Small intestine (tissue), 7 donors: Measurements from ENCODE around the gene FRMD1. TPM values are rescaled to one million over a fixed set of nuclear protein-coding genes. Genes with fewer than 3 reads are reported as not detected.

Experiments
- DNase-seq, 2 donors: peaks; one replicate each; pipeline versions ENCODE4 v3.0.0 to v3.0.0-alpha.2; 2013
- FAIRE-seq: peaks from 2 replicates; lab custom pipeline; 2012; peaks lifted over from hg19 to GRCh38; lab: Jason Lieb, UNC
- H3K27ac ChIP-seq, 3 donors: one replicate each; pipeline ENCODE4 v1.5.1; 2013; ENCODE audit warnings: low read length in 2 of 3, mild to moderate bottlenecking in 2 of 3, control low read depth in 1 of 3, inconsistent platforms in 1 of 3, low read depth in 1 of 3, moderate library complexity in 1 of 3
- H3K27me3 ChIP-seq, 3 donors: one replicate each; pipeline ENCODE4 v1.6.1; 2013; ENCODE audit warnings: low read length in 3 of 3, inconsistent platforms in 1 of 3; ENCODE audit not compliant: control insufficient read depth in 3 of 3, insufficient read depth in 3 of 3
- H3K36me3 ChIP-seq, 3 donors: one replicate each; pipeline ENCODE4 v1.6.1; 2013; ENCODE audit warnings: low read length in 3 of 3, inconsistent platforms in 1 of 3, low read depth in 1 of 3, mild to moderate bottlenecking in 1 of 3, moderate library complexity in 1 of 3; ENCODE audit not compliant: control insufficient read depth in 3 of 3, insufficient read depth in 2 of 3
- H3K4me1 ChIP-seq, 3 donors: one replicate each; pipeline ENCODE4 v1.6.1; 2013; ENCODE audit warnings: low read length in 2 of 3, inconsistent platforms in 1 of 3, low read depth in 1 of 3, mild to moderate bottlenecking in 1 of 3, moderate library complexity in 1 of 3; ENCODE audit not compliant: control insufficient read depth in 3 of 3, insufficient read depth in 2 of 3
- H3K4me3 ChIP-seq, 3 donors: one replicate each; pipeline ENCODE4 v1.5.1; 2013; ENCODE audit warnings: low read length in 3 of 3, control low read depth in 1 of 3, inconsistent platforms in 1 of 3, low read depth in 1 of 3, mild to moderate bottlenecking in 1 of 3, moderate library complexity in 1 of 3
- H3K9me3 ChIP-seq, 2 donors: one replicate each; pipeline ENCODE4 v1.6.1; 2013; ENCODE audit warnings: low read depth in 1 of 2, low read length in 1 of 2; ENCODE audit not compliant: control insufficient read depth in 2 of 2, insufficient read depth in 1 of 2
- WGBS, 3 donors: extraction: QIAGEN DNeasy Blood & Tissue Kit; methylation state at CpG; one replicate each; pipeline ENCODE4 v1.1.7; 2013; 5-methylcytosine and 5-hydroxymethylcytosine counted together
- polyA plus RNA-seq, 4 donors: library from polyadenylated mRNA; stranded (reverse) in 3 of 4; unstranded in 1 of 4; fragments of 200-250 nt in 3 of 4; fragments of 120-200 nt in 1 of 4; gene quantifications; one replicate each; pipeline versions ENCODE4 v1.2.1 to v1.2.3, GENCODE V29; 2013
- donor health status: healthy with polysubstance abuse.
- donor health status: control.
- donor health status: control.
- donor health status: Bipolar disorder and iron deficiency.
- donor health status: healthy.

Gene FRMD1
- polyA plus RNA-seq, 4 donors: 0.15 to 11.5 (median 1.3) TPM

DNA sequence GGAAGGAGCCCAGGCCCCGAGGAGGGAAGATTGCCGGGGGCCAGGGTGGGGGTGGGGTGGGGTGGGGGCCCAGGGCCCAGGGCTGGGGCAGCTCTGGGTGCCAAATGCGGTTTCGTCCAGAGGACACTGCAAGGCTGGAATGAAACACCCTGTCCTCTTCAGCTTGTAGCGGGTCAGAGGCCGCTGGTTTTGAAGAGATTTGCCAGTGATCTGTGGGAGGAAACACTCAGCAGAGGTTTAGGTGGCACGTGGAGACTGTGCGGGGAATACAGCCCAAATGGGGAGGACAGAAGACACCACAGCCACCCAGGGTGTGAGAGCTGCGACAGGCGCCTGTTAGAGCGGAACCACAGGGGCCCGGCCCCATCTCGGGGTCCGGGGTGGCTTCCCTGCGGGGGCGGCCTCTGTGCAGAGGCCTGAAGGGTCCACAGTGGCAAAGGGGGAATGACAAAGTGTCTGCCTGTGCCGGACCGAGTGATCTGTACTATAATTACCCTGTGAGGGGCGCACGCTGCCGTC, 29.2 kb downstream of the FRMD1 start:
- Histone ChIP-seq H3K4me1 (no peaks in the 10 kb centered on the region), H3K36me3 (no peaks in the 10 kb centered on the region), H3K9me3 (no peaks in the 10 kb centered on the region), H3K27ac (no peak overlapping the region), H3K27me3 (no peaks in the 10 kb centered on the region), H3K4me3 (no peak overlapping the region)
- FAIRE-seq (no peak), DNase-seq (no peak)
- WGBS, 3 donors: 90 to 92% (median 90%) methylated on average over 19 to 21 of the region's 21 CpGs

DNA sequence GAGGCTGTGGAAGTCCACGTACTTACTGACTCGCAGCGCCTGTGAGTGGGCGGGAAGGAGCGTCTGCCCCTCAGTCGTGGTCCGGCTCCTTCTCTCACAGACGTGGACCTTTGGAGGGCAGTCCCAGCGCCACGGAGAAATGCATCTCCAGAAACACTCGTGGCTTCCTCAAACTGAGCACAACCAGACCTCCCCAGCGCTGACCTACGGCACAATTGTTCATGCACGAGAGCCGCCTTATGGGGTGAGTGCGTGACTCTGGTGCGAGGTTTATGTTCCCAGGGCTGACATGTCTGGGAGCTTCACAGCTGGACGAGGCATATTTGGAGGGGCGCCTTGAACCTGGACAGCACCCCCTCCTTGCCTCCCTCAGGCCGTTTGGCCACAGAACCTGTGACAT, 29.7 kb downstream of the FRMD1 start:
- Histone ChIP-seq H3K27ac (no peak overlapping the region), H3K9me3 (no peaks in the 10 kb centered on the region), H3K27me3 (no peaks in the 10 kb centered on the region), H3K36me3 (no peaks in the 10 kb centered on the region), H3K4me3 (no peak overlapping the region), H3K4me1 (no peaks in the 10 kb centered on the region)
- DNase-seq (no peak), FAIRE-seq (no peak)
- WGBS, 3 donors: 89 to 95% (median 91%) methylated on average over 20 of the region's 20 CpGs

DNA sequence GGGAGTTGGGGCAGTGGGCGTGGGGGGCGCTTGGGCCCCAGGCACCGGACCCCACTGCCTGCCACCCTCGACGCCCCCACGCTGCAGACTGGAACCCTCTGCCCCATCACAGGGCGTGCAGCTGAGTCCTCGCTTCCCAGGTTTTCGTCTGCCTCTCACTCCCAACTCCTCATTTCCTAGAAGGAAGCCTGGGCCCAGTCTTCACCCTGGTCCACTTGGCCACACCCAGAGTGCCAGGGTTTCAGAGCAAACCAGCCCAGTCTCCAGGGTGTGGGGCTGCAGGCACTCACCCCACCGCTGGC, 30.3 kb downstream of the FRMD1 start:
- Histone ChIP-seq H3K4me1 (no peaks in the 10 kb centered on the region), H3K27ac (no peak overlapping the region), H3K9me3 (peaks cover 0 to 2% of the 10 kb centered on the region in 2 donors), H3K4me3 (no peak overlapping the region), H3K27me3 (no peaks in the 10 kb centered on the region), H3K36me3 (no peaks in the 10 kb centered on the region)
- FAIRE-seq (no peak), DNase-seq (no peak)
- WGBS, 3 donors: 83 to 93% (median 91%) methylated on average over 7 to 10 of the region's 10 CpGs

DNA sequence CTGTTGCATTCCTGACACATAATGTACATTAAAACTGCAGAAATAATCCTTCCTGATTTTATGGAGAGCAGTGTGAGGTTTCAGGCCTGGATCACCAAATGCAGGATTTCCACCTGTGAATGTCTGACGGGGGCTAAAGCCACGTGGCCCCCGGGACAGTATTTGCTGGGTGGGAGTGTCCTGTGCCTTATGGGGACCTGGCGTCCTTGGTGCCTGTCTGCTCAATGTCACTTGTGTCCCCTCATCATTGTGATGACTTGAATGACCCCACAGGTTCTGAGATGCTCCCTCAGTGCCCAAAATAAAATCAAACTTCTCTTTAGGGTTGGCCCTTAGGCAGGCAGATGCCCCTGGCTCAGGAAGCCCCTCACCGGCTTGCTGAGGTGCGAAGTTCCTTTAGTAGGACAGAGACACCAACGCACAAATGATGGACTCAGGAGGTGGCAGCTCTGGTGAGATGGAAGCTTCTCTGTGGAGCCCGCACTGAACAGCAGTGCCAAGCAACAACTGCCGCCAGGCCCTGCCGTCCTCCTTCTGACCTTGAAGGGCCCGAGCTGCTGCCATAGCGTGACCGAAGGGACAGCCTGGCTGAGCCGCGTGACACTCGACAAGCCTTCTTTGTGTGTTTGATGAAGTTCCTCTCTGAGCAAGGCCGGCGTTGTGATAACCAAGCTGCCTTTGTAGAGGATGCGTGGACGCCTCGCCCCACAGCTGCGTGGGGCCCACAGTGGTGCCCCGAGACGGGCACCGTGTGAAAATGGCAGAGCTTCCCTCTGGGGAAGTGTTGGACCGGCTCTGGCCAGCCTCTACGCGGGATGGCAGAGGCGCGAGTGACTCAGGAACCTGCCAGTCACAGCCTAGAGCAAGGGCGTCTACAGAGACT, 30.9 kb downstream of the FRMD1 start:
- WGBS, 3 donors: 85 to 89% (median 87%) methylated on average over 30 to 31 of the region's 31 CpGs
- Histone ChIP-seq H3K27ac (no peak overlapping the region), H3K27me3 (no peaks in the 10 kb centered on the region), H3K36me3 (no peaks in the 10 kb centered on the region), H3K9me3 (peaks cover 0 to 8% of the 10 kb centered on the region in 2 donors), H3K4me1 (no peaks in the 10 kb centered on the region), H3K4me3 (no peak overlapping the region)
- FAIRE-seq (no peak), DNase-seq (no peak)

DNA sequence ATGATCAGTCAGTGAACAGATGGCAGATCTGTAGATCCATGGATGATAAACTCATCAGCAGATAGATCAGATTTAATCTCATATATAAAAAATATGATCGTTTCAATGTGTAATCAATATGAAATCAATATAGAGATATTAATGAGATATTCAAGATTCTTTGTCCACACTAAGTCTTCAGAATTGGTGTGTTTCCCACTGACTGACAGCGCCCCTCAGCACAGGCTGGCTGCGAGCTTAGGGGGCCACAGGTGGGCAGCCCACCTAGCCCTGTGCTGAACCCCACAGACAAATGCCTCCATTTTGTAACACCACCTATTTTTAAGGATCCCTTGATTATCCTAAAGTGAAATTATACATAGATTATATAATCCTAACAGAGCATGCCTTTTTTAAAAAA, 32.3 kb downstream of the FRMD1 start:
- no peak overlapping the region for H3K4me3 ChIP-seq
- H3K4me1 ChIP-seq: no peaks in the 10 kb centered on the region
- no peak overlapping the region for H3K27ac ChIP-seq
- DNase-seq (no peak), FAIRE-seq (no peak)
- H3K36me3 ChIP-seq: no peaks in the 10 kb centered on the region
- WGBS, 3 donors: 88 to 97% (median 90%) methylated on average over 3 of the region's 3 CpGs
- H3K27me3 ChIP-seq: no peaks in the 10 kb centered on the region
- H3K9me3 ChIP-seq: peaks cover 0 to 22% of the 10 kb centered on the region in 2 donors

DNA sequence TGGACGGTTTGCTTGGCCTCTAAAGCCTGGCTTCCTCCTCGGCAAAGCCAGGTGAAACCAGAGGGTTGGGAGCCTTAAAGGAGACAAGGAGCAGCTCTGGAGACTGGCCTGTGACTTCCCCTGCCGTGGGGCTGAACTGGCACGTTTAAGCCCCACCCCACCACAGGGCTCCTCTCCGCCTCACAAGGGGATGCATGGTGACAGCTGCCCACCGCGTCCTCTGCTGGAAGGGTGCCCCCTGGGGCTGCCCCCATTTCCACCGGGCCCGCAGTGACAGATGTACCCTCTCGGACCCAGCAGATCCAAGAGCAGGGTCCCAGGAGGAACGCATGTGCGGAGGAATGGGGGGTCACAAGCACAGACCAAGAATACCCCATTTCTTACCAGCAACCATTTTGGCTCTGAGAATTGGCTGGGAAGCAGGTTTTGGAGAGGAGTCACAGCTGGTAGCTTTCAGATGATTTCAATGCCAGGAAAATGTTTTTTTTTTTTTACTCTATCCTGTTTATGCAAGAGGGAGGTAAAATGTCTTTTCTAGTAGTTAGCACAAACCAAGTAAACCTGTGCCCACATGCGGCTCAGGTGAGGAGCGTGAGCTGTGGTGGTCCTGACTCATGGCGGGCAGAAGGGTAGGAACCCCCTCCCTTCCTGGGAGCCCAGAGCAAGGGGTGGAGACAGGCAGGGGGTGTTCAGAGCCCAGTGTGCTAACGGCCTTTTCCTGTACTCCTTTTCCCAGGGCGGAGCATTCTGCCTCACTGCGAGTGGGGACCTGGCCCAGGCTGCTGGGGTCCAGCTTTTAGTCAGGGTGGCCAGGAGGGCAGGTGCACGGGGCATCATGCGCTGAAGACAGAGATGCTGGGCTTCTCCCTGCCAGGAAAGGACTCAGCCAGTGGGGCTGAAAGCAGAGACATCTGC, 33.0 kb downstream of the FRMD1 start:
- Histone ChIP-seq H3K4me3 (no peak overlapping the region), H3K9me3 (peaks cover 0 to 27% of the 10 kb centered on the region in 2 donors), H3K4me1 (no peaks in the 10 kb centered on the region), H3K27me3 (no peaks in the 10 kb centered on the region), H3K36me3 (no peaks in the 10 kb centered on the region), H3K27ac (no peak overlapping the region)
- FAIRE-seq (no peak), DNase-seq (no peak)
- WGBS, 3 donors: 74 to 85% (median 79%) methylated on average over 20 of the region's 20 CpGs

DNA sequence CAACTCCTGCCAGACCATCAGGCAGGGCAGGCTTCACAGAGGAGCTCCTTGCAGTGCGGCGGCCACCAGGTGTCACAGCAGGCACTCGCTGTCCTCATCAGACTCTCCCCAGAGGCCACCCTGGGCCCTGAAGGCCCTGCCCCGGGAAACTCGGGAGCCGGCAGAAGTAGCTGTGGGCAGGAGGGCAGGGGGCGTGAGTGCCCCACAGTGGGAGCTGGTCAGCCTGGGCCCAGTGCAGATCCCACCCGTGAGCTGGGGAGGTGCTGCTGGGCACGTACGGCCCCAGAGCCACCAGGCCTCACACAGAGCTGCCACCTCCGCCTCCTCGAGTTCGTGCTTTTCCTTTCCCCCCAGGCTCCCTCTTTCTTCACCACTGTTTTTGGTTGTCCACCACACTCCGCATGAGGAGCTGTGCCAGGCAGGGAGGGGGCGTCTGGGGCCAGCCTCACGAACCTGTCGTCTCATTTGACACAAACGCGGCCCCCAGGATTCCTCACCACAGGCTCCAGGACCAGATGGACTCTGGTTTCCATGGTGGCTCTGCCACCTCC, 33.8 kb downstream of the FRMD1 start:
- H3K27me3 ChIP-seq: no peaks in the 10 kb centered on the region
- DNase-seq (no peak), FAIRE-seq (no peak)
- no peaks in the 10 kb centered on the region for H3K36me3 ChIP-seq
- H3K4me3 ChIP-seq: no peak overlapping the region
- H3K9me3 ChIP-seq: peaks cover 0 to 35% of the 10 kb centered on the region in 2 donors
- H3K4me1 ChIP-seq: no peaks in the 10 kb centered on the region
- 85 to 89% (median 89%) methylated on average over 18 to 19 of the region's 19 CpGs for WGBS, 3 donors
- no peak overlapping the region for H3K27ac ChIP-seq

DNA sequence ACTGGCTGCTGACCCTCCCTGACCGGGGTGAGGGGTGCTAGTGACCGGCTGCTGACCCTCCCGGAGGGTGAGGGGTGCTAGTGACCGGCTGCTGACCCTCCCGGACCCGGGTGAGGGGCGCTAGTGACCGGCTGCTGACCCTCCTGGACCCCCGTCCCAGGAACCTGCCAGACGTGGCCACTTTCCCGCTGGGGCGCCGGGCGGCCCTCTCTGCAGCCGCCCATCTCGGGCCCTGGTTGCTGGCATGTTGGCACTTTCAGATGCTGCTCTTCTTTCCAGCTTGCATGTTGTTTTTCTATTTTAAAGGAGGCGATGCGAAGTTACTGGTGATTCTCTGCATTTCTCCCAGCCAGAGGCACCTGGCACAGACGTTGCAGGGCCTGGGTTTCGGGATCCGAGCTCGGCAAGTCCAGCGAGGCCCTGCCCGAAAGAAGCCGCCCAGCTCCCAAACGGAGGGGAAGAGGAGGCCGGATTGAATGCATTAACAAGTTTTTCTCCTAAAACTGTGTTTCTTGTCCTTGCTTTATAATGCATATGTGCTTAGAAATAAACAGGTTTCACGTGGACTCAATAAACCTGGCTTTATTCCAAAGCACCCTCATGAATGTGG, 34.4 kb downstream of the FRMD1 start:
- no peak overlapping the region for H3K4me3 ChIP-seq
- no peak for DNase-seq
- 93% methylated on average over 25 to 28 of the region's 28 CpGs for WGBS, 3 donors
- no peak for FAIRE-seq
- no peak overlapping the region for H3K27ac ChIP-seq
- peaks cover 0 to 41% of the 10 kb centered on the region in 2 donors for H3K9me3 ChIP-seq
- H3K4me1 ChIP-seq: no peaks in the 10 kb centered on the region
- H3K36me3 ChIP-seq: no peaks in the 10 kb centered on the region
- no peaks in the 10 kb centered on the region for H3K27me3 ChIP-seq
